Neural progenitor cell (in vitro differentiated cells): ENCODE data around the gene TUBA8. TPM values are rescaled to one million over a fixed set of nuclear protein-coding genes. Genes with fewer than 3 reads are reported as not detected.
"Not testable (repeated sequence)": the region's sequence is repeated elsewhere in the genome, so short reads cannot be mapped to it uniquely, and the experiment has no call there.

Source experiments
- DNase-seq: peaks from one replicate; pipeline ENCODE4 v3.0.0-alpha.2; 2016; ENCODE audit warnings: low spot score
- H2AFZ ChIP-seq: fragments of 200-600 bp; sonication (generic); replicated peaks from 2 replicates; pipeline ENCODE4 v1.6.1; 2016; ENCODE audit warnings: antibody characterized with exemption
- H3F3A ChIP-seq: fragments of 200-600 bp; sonication (generic); 2 replicates; pipeline ENCODE4 v1.6.1; 2016; ENCODE audit warnings: antibody characterized with exemption, low read depth
- H3K27ac ChIP-seq: fragments of 200-600 bp; sonication (generic); 2 replicates; pipeline ENCODE4 v1.5.1; 2016; ENCODE audit warnings: mild to moderate bottlenecking
- H3K27me3 ChIP-seq: fragments of 200-600 bp; sonication (generic); 2 replicates; pipeline ENCODE4 v1.6.1; 2016; ENCODE audit warnings: mild to moderate bottlenecking, moderate library complexity
- H3K36me3 ChIP-seq: fragments of 200-600 bp; sonication (generic); 2 replicates; pipeline ENCODE4 v1.5.1; 2016
- H3K4me1 ChIP-seq: fragments of 200-600 bp; sonication (generic); 2 replicates; pipeline ENCODE4 v1.6.1; 2016; ENCODE audit warnings: mixed run types
- H3K4me2 ChIP-seq: fragments of 200-600 bp; sonication (generic); 2 replicates; pipeline ENCODE4 v1.6.1; 2016
- H3K4me3 ChIP-seq: fragments of 200-600 bp; sonication (generic); 2 replicates; pipeline ENCODE4 v1.5.1; 2016
- H3K79me2 ChIP-seq: fragments of 200-600 bp; sonication (generic); 2 replicates; pipeline ENCODE4 v1.6.1; 2016; ENCODE audit warnings: low read depth
- H3K9ac ChIP-seq: fragments of 200-600 bp; sonication (generic); 2 replicates; pipeline ENCODE4 v1.6.1; 2016
- H3K9me3 ChIP-seq: fragments of 200-600 bp; sonication (generic); 2 replicates; pipeline ENCODE4 v1.5.1; 2016; ENCODE audit warnings: low read depth
- H4K20me1 ChIP-seq: fragments of 200-600 bp; sonication (generic); 2 replicates; pipeline ENCODE4 v1.6.1; 2016; ENCODE audit warnings: low read depth
- H3K27ac Mint-ChIP-seq: 3 replicates; pipeline ENCODE4 v1.8.0; 2021; ENCODE audit warnings: mixed read lengths
- H3K27me3 Mint-ChIP-seq: 2 replicates; pipeline ENCODE4 v1.8.0; 2022; ENCODE audit warnings: low read depth, mild to moderate bottlenecking, inconsistent platforms, moderate library complexity, mixed read lengths; ENCODE audit not compliant: insufficient read depth
- H3K36me3 Mint-ChIP-seq: 3 replicates; pipeline ENCODE4 v1.8.0; 2021; ENCODE audit warnings: mixed read lengths
- H3K4me1 Mint-ChIP-seq: 3 replicates; pipeline ENCODE4 v1.8.0; 2021; ENCODE audit warnings: mixed read lengths
- H3K4me3 Mint-ChIP-seq: 3 replicates; pipeline ENCODE4 v1.8.0; 2021; ENCODE audit warnings: mild to moderate bottlenecking, moderate library complexity, mixed read lengths
- H3K9me3 Mint-ChIP-seq: 3 replicates; pipeline ENCODE4 v1.8.0; 2020; ENCODE audit warnings: mixed read lengths
- small RNA-seq: library from RNA; depleted of rRNA; stranded (forward); fragments of <200 nt; gene quantifications from one replicate; pipeline ENCODE3, GENCODE V24; 2015
- total RNA-seq: library from RNA; depleted of rRNA; stranded (reverse); fragments of >200 nt; gene quantifications from 2 replicates; pipeline ENCODE4 v1.2.3, GENCODE V29; 2015; ENCODE audit warnings: low replicate concordance

The TUBA8 gene
- total RNA-seq, 1 donor from 2014 or later, result 0.39 TPM

DNA sequence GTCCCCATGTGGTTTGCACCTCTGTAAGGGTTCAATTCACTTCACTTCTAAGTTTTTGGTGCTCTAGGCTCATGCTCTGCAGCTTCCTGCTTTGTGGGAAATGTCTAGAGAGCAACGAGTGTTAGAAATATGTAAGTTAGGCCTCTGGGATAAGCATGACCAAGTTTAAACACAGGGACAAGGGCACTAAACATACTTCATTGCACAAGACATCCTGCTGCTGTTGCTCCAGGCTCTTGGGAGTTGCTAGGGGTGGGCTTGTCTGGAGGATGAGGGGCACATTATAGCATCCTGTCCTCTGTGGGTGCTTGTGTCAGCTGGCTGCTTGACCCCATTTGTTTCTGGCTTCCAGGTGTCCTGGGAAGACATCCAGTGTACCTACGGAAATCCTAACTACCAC is 62.8 kb downstream of the TUBA8 start:
- not testable (repeated sequence) for H3K36me3 ChIP-seq, H3K27ac ChIP-seq, H3K27ac Mint-ChIP-seq, H3K27me3 Mint-ChIP-seq, H3K4me2 ChIP-seq, H3K9me3 ChIP-seq, H3K9me3 Mint-ChIP-seq, H4K20me1 ChIP-seq, H3K4me1 ChIP-seq, H3K4me3 Mint-ChIP-seq, H3K36me3 Mint-ChIP-seq, H2AFZ ChIP-seq, H3K9ac ChIP-seq, DNase-seq, H3F3A ChIP-seq, H3K4me3 ChIP-seq, H3K4me1 Mint-ChIP-seq, H3K79me2 ChIP-seq, H3K27me3 ChIP-seq

Small RNAs within 50 kb of the gene (small RNA-seq; reads per million reads assigned to genes)
- gene AC016027.5, result not detected

Other genes starting within 250 kb of the TUBA8 start
- gene MICAL3, start 86.2 kb upstream of the TUBA8 start, total RNA-seq, result 32.7 and 33.6 TPM in 2 replicates
- 22.9 and 36.6 TPM in 2 replicates for gene PEX26, start 32.8 kb upstream of the TUBA8 start, total RNA-seq
- gene USP18, start 39.4 kb downstream of the TUBA8 start, total RNA-seq, result 0.50 and 0.99 TPM in 2 replicates